Germinal center (tissue), 1 donor: ENCODE results near the gene ZSCAN4.

ENCODE experiments used
- DNase-seq: peaks from one replicate; pipeline ENCODE4 v3.0.0; 2012; ENCODE audit warnings: mixed read lengths, low spot score

ZSCAN4 gene

DNA sequence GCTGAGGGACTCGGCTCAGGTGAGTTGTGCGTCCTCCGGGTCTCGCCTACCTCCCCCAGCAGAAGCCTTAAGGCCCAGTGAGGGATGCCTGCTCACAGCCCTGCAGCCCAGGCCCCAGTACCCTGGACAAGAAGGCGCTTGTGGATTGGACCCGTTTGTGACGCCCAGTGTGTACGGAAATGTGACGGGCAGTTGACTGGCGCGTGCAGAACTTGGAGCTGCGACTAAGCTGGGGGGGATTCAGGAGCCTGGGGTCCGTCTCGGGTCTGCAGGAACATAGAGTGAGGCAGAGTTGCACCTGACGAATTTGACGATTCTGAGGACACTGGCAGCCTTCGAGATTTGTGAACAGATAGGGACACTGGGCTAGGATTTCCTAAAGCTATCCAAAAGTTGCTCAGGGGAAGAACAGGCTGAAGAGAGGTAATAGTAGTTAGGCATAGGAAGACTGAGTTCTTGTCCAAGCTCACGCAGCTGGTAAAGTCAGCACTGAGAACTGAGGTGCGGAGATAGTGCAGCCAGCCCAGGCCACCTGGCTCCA lies 13.6 kb downstream of the ZSCAN4 start:
- no peak for DNase-seq

GRCh38 chr19:57686727-57687126 lies 18.0 kb downstream of the ZSCAN4 start:
- no peak for DNase-seq

DNA sequence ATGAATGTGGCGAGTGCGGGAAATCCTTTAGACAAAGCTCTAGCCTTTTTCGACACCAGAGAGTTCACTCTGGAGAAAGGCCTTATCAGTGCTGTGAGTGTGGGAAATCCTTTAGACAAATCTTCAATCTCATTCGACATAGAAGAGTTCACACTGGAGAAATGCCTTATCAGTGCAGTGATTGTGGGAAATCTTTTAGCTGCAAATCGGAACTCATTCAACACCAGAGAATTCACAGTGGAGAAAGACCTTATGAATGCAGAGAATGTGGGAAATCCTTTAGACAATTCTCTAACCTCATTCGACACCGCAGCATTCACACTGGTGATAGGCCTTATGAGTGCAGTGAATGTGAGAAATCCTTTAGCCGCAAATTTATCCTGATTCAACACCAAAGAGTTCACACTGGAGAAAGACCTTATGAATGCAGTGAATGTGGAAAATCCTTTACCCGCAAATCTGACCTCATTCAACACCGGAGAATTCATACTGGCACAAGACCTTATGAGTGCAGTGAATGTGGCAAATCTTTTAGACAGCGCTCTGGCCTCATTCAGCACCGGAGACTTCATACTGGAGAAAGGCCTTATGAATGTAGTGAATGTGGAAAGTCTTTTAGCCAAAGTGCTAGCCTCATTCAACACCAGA lies 18.8 kb downstream of the ZSCAN4 start:
- no peak for DNase-seq

GRCh38 chr19:57688011-57688763 lies 19.5 kb downstream of the ZSCAN4 start:
- no peak for DNase-seq

- DNase-seq: no peak
Observed at GRCh38 chr19:57689750-57690149, 21.0 kb downstream of the ZSCAN4 start.

DNA sequence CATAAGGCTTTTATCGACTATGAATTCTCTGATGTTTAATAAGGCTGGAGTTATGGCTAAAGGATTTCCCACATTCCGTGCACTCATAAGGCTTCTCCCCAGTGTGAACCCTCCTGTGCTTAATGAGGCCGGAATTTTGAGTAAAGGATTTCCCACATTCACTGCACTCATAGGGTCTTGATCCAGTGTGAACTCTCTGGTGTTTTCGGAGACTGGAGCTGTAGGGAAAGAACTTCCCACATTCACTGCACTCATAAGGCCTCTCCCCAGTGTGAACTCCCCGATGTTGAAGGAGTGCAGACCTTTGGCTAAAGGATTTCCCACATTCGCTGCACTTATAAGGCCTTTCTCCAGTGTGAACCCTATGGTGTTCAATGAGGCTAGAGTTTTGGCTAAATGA lies 32.9 kb downstream of the ZSCAN4 start:
- DNase-seq: no peak

DNA sequence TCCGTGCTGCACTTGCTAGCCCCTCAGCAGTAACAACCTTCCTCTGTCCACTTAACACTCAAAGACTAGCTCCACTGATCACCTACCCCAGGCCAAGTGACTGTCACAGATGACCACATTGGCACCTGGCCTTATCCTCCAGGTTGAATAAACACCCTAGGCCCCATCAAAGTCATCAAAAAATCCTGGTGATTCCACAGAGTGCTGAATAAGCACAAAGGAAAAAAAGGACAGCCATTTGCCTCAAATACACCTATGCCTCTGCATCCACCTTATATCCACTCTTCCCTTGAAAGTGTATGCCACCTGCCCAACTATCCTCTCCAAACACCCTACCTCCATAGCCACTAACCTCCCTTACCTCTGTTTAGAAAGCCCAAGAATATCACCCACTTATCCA lies 37.6 kb downstream of the ZSCAN4 start:
- no peak for DNase-seq

DNA sequence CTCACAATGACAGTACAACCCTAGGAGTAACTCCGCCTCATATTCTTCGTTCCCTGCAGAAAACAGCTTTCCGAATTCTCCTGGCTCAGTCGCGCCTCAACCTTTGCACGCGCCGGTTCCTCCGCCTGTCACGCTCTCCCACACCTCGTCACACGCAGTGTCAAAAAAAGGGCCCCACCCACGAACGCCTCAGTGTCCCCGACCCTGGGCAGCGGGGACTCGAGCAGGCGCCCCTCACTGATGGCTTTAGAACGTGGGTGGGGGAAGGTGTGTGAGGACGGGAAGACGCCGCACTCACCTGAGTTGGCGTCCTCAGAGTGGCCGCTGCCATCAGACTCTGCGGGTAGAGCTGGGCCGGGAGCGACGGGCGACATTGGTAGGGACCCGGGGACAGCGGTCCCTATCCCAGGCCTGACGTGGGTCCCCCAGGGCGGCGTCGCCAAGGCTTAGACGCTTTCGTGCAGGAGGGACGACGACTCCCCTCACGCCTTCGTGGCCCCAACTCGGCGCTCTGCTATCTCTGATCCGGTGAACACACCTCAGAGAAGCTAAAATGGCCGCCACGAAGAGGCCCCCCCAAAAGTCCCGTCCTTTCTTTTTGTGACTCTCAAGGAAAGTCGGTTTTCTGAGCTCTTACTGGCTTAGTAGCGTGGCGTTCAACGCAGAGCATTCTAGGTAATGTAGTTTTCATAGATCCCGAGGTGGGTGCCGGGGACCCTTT lies 40.1 kb downstream of the ZSCAN4 start, which contains the start of gene ZNF154:
TSS of gene ZNF154 (minus strand) at position 564 of the 721 bp plus-strand sequence. CDS start at position 331, 233 bp downstream.
- DNase-seq: peak; percentile 87

DNA sequence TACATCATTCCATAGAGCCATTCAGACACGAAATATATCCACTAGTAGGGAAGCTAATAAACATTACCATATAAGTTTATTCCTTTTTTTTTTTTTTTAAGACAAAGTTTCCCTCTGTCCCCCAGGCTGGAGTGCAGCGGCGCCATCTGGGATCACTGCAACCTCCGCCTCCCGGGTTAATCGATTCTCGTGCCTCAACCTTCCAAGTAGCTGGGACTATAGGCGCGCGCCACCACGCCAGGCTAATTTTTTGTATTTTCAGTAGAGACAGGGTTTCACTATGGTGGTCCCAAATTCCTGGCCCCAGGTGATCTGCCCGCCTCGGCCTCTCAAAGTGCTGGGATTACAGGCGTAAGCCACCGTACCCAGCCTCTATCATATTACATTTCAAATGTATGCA lies 40.9 kb downstream of the ZSCAN4 start:
- no peak for DNase-seq

DNA sequence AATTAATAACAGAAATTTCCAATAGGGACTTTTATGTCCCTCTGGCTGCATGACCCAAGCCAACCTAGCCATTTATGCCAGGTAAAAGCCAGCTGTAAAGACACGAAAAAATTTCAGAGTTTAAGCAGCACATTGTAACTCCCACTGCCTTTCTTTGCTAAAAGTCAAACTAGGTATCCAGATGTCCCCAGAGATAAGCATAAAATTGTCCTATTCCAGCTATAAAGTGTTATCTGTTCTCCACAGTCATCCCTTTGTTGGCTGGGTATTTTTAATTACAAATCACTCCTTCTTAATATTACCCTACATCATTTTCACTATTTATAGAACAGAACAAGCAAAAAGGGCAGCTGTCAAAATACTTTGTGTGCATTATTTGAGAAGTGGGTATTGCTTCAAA lies 43.5 kb downstream of the ZSCAN4 start:
- DNase-seq: no peak

GRCh38 chr19:57719424-57719823 lies 50.7 kb downstream of the ZSCAN4 start:
- no peak for DNase-seq

DNA sequence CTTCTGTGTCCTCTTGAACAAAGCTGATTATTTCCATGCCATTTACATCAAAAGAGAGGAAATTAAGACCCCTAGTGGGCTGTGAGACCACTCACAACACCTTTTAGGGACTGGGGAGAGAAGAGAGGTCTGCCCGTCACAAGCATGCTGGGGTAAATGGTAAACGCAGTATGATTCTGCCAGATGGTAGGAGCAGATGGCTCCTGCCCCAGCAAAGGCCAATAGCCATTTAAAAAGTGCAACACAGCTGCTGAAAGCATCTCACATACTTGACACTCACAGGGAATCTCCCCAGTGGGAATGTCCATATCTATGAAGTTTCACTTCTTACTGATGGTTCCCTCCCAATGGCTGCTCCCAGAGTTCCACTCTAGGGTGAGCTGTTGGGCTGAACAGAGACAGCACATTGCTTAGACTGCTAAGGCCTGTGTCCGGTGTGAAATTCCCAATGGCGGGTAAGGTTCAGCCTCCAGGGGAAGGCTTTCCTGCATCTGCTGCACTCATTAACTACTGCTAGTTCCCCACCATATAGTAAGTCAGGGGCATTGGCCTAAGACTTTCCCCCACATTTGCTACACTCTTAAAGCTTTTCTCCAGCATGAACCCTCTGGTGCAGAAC lies 51.3 kb downstream of the ZSCAN4 start:
- no peak for DNase-seq

DNA sequence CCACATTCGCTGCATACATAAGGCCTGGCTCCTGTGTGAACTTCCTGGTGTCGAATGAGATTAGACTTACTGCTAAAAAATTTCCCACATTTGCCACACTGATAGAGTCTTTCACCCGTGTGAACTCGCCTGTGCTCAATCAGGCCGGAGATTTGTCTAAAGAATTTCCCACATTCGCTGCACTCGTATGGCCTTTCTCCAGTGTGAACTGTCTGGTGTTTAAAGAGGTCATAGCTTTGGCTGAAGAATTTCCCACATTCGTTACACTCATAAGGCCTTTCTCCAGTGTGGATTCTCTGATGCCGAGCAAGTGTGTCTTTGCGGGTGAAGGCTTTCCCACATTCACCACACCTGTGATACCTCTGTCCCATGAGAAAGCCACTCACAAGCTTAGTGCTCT lies 52.1 kb downstream of the ZSCAN4 start:
- no peak for DNase-seq
